ENCODE results near the gene C17orf50. TPM values are rescaled to one million over a fixed set of nuclear protein-coding genes. Genes with fewer than 3 reads are reported as not detected.

C17orf50 gene
- total RNA-seq, 6 experiments from 2014 or later, result not detected

- Histone ChIP-seq H3K36me3 (no peaks in the 10 kb centered on the region), H3K9me3 (no peaks in the 10 kb centered on the region), H3K4me3 (no peak overlapping the region), H3K4me1 (peaks cover 0 to 11% (median 5%) of the 10 kb centered on the region in 4 donors), H3K27me3 (no peaks in the 10 kb centered on the region), H3K27ac (no peak overlapping the region)
- intact Hi-C loops (cut with DNase I), result no loop called here
- 67% methylated on average over 6 of the region's 6 CpGs for WGBS (ENCODE audit: insufficient coverage, low coverage, low lambda C conversion rate, missing lambda C conversion rate)
- no peak for DNase-seq
- no peak for ATAC-seq
- TF ChIP-seq POLR2A (IDR thresholded peaks at IDR 0.05) (no peak), CTCF (IDR thresholded peaks at IDR 0.05) (no peak)
Observed at GRCh38 chr17:35775583-35775982, 14.9 kb downstream of the C17orf50 start.

GRCh38 chr17:35778641-35779196, 18.0 kb downstream of the C17orf50 start:
- DNase-seq (no peak), ATAC-seq (no peak)
- Histone ChIP-seq H3K9me3 (no peaks in the 10 kb centered on the region), H3K27ac (no peak overlapping the region), H3K36me3 (no peaks in the 10 kb centered on the region), H3K4me3 (no peak overlapping the region), H3K27me3 (no peaks in the 10 kb centered on the region), H3K4me1 (peaks cover 0 to 18% (median 9%) of the 10 kb centered on the region in 4 donors)
- intact Hi-C loops (cut with DNase I), result no loop called here
- TF ChIP-seq CTCF (IDR thresholded peaks at IDR 0.05) (no peak), POLR2A (IDR thresholded peaks at IDR 0.05) (no peak)
- WGBS (ENCODE audit: insufficient coverage, low coverage, low lambda C conversion rate, missing lambda C conversion rate), result 82% methylated on average over 13 of the region's 16 CpGs

GRCh38 chr17:35780950-35781349, 20.3 kb downstream of the C17orf50 start:
- Histone ChIP-seq H3K4me3 (no peak overlapping the region), H3K36me3 (no peaks in the 10 kb centered on the region), H3K27ac (no peak overlapping the region), H3K27me3 (no peaks in the 10 kb centered on the region), H3K4me1 (peaks cover 0 to 25% (median 11%) of the 10 kb centered on the region in 4 donors), H3K9me3 (no peaks in the 10 kb centered on the region)
- intact Hi-C loops (cut with DNase I), result no loop called here
- TF ChIP-seq CTCF (IDR thresholded peaks at IDR 0.05), result no peak
- no peak for TF ChIP-seq POLR2A (IDR thresholded peaks at IDR 0.05)
- DNase-seq (no peak), ATAC-seq (no peak)
- 81% methylated on average over 3 of the region's 3 CpGs for WGBS (ENCODE audit: insufficient coverage, low coverage, low lambda C conversion rate, missing lambda C conversion rate)

- no peaks in the 10 kb centered on the region for H3K9me3 ChIP-seq
- no peak for TF ChIP-seq CTCF (IDR thresholded peaks at IDR 0.05)
- TF ChIP-seq POLR2A (IDR thresholded peaks at IDR 0.05), result no peak
- H3K27me3 ChIP-seq, result no peaks in the 10 kb centered on the region
- H3K4me1 ChIP-seq, result peaks cover 0 to 13% (median 5%) of the 10 kb centered on the region in 4 donors
- ATAC-seq (no peak), DNase-seq (no peak)
- H3K4me3 ChIP-seq, result no peak overlapping the region
- H3K36me3 ChIP-seq, result no peaks in the 10 kb centered on the region
- 88% methylated on average over 2 of the region's 2 CpGs for whole genome bisulfite sequencing (ENCODE audit: insufficient coverage, low coverage, low lambda C conversion rate, missing lambda C conversion rate)
- intact Hi-C loops (cut with DNase I), result no loop called here
- no peak overlapping the region for H3K27ac ChIP-seq
Observed at GRCh38 chr17:35784895-35785294, 24.2 kb downstream of the C17orf50 start.
